Parathyroid adenoma (tissue), 2 donors: ENCODE measurements around the gene NAT9.

Source experiments
- H2AFZ ChIP-seq: fragments of 300-600 bp; sonication (generic); one replicate; pipeline ENCODE4 v1.7.0; 2017; ENCODE audit warnings: antibody characterized with exemption, mild to moderate bottlenecking
- H3K27ac ChIP-seq: fragments of 300-600 bp; sonication (generic); one replicate; pipeline ENCODE4 v1.7.0; 2017
- H3K27me3 ChIP-seq: fragments of 300-600 bp; sonication (generic); one replicate; pipeline ENCODE4 v1.7.0; 2017; ENCODE audit warnings: low read length; ENCODE audit not compliant: control insufficient read depth, insufficient read depth
- H3K36me3 ChIP-seq: fragments of 300-600 bp; sonication (generic); one replicate; pipeline ENCODE4 v1.7.0; 2017; ENCODE audit warnings: low read length; ENCODE audit not compliant: control insufficient read depth, insufficient read depth
- H3K4me1 ChIP-seq: fragments of 300-600 bp; sonication (generic); one replicate; pipeline ENCODE4 v1.7.0; 2017; ENCODE audit warnings: control low read depth
- H3K4me2 ChIP-seq: fragments of 300-600 bp; sonication (generic); one replicate; pipeline ENCODE4 v1.7.0; 2017; ENCODE audit warnings: low read length
- H3K4me3 ChIP-seq: fragments of 300-600 bp; sonication (generic); one replicate; pipeline ENCODE4 v1.7.0; 2017; ENCODE audit warnings: low read depth, low read length
- H3K79me2 ChIP-seq: fragments of 300-600 bp; sonication (generic); one replicate; pipeline ENCODE4 v1.7.0; 2017; ENCODE audit warnings: control low read depth
- H3K9ac ChIP-seq: fragments of 300-600 bp; sonication (generic); one replicate; pipeline ENCODE4 v1.7.0; 2017; ENCODE audit warnings: mild to moderate bottlenecking
- H3K9me3 ChIP-seq: fragments of 300-600 bp; sonication (generic); one replicate; pipeline ENCODE4 v1.7.0; 2017; ENCODE audit warnings: low read length; ENCODE audit not compliant: control insufficient read depth
- CTCF ChIP-seq: fragments of 300-600 bp; sonication (generic); IDR thresholded peaks from one replicate; pipeline ENCODE4 v1.7.0; 2017; ENCODE audit warnings: antibody characterized with exemption, mild to moderate bottlenecking
- donor health status: primary hyperparathyroidism.

Gene NAT9

GRCh38 chr17:74745548-74746177, 30.5 kb downstream of the NAT9 start:
- Histone ChIP-seq H3K36me3 (no peaks in the 10 kb centered on the region), H3K4me1 (peaks cover 14% of the 10 kb centered on the region), H3K27me3 (no peaks in the 10 kb centered on the region)

GRCh38 chr17:74744714-74745547, 31.2 kb downstream of the NAT9 start:
- Histone ChIP-seq H3K27me3 (no peaks in the 10 kb centered on the region), H3K4me1 (peaks cover 14% of the 10 kb centered on the region), H3K4me3 (no peak overlapping the region), H3K9me3 (no peaks in the 10 kb centered on the region), H3K9ac (no peak overlapping the region), H3K79me2 (peaks cover 7% of the 10 kb centered on the region), H3K4me2 (peak overlapping the region; percentile 58), H2AFZ (peak overlapping the region; percentile 85), H3K27ac (peak overlapping the region; percentile 27), H3K36me3 (no peaks in the 10 kb centered on the region)
- TF ChIP-seq CTCF = peak; percentile 100

More at GRCh38 chr17:74745548-74746177, 30.5 kb downstream of the NAT9 start:
- no peak overlapping the region for H2AFZ ChIP-seq
- no peak overlapping the region for H3K4me2 ChIP-seq
- H3K4me3 ChIP-seq = no peak overlapping the region
- H3K79me2 ChIP-seq = peaks cover 12% of the 10 kb centered on the region
- TF ChIP-seq CTCF = no peak
- H3K9me3 ChIP-seq = no peaks in the 10 kb centered on the region
- no peak overlapping the region for H3K9ac ChIP-seq
- H3K27ac ChIP-seq = no peak overlapping the region

- peaks cover 7% of the 10 kb centered on the region for H3K79me2 ChIP-seq
Observed at GRCh38 chr17:74744349-74744713, 31.8 kb downstream of the NAT9 start.

GRCh38 chr17:74743755-74744154, 32.4 kb downstream of the NAT9 start:
- H3K4me1 ChIP-seq = peaks cover 14% of the 10 kb centered on the region
- no peak overlapping the region for H3K27ac ChIP-seq
- H3K4me3 ChIP-seq = no peak overlapping the region
- H3K9ac ChIP-seq = no peak overlapping the region
- no peak overlapping the region for H3K4me2 ChIP-seq
- no peaks in the 10 kb centered on the region for H3K36me3 ChIP-seq
- no peaks in the 10 kb centered on the region for H3K9me3 ChIP-seq
- no peak overlapping the region for H2AFZ ChIP-seq
- TF ChIP-seq CTCF = no peak
- H3K27me3 ChIP-seq = no peaks in the 10 kb centered on the region
- H3K79me2 ChIP-seq = peaks cover 2% of the 10 kb centered on the region

More at GRCh38 chr17:74744349-74744713, 31.8 kb downstream of the NAT9 start:
- Histone ChIP-seq H3K27me3 (no peaks in the 10 kb centered on the region), H3K27ac (peak overlapping the region; percentile 27), H2AFZ (peak overlapping the region; percentile 85), H3K36me3 (no peaks in the 10 kb centered on the region), H3K4me2 (no peak overlapping the region), H3K4me1 (peaks cover 14% of the 10 kb centered on the region), H3K9ac (no peak overlapping the region), H3K4me3 (no peak overlapping the region), H3K9me3 (no peaks in the 10 kb centered on the region)
- TF ChIP-seq CTCF = no peak
